Tibial artery (tissue), 4 donors: ENCODE data around the gene S1PR2.
"Not testable (repeated sequence)": the region's sequence is repeated elsewhere in the genome, so short reads cannot be mapped to it uniquely, and the experiment has no call there.

Source experiments
- DNase-seq, 2 donors: peaks; one replicate each; pipeline ENCODE4 v3.0.0-alpha.2; 2019
- H3K27ac ChIP-seq, 2 donors: fragments of 200-600 bp; sonication (generic) in 1 of 2; 1 replicate in 1 of 2; 2 replicates in 1 of 2; pipeline ENCODE4 v1.5.1; 2018 to 2019; ENCODE audit warnings: mild to moderate bottlenecking in 1 of 2
- H3K27me3 ChIP-seq, 2 donors: fragments of 200-600 bp; sonication (generic) in 1 of 2; one replicate each; pipeline versions ENCODE4 v1.5.1 to v1.6.0; 2016 to 2019
- H3K36me3 ChIP-seq, 3 donors: fragments of 200-600 bp; sonication (generic) in 2 of 3; one replicate each; pipeline ENCODE4 v1.5.1; 2016 to 2019; ENCODE audit warnings: mild to moderate bottlenecking in 2 of 3
- H3K4me1 ChIP-seq, 4 donors: fragments of 200-600 bp; sonication (generic) in 2 of 4; 1 replicate in 3 of 4; 2 replicates in 1 of 4; pipeline ENCODE4 v1.5.1; 2016 to 2019
- H3K4me3 ChIP-seq, 2 donors: fragments of 200-600 bp; sonication (generic) in 1 of 2; 1 replicate in 1 of 2; 2 replicates in 1 of 2; pipeline ENCODE4 v1.5.1; 2018 to 2019; ENCODE audit warnings: mild to moderate bottlenecking in 2 of 2
- H3K9me3 ChIP-seq, 3 donors: fragments of 200-600 bp; sonication (generic) in 1 of 3; one replicate each; pipeline ENCODE4 v1.5.1; 2016 to 2019
- intact Hi-C: fragments of 100-400 bp; cut with DNase I; formaldehyde crosslinking; loops from one replicate; pipeline ENCODE4 v1.15.0; 2023; ENCODE audit warnings: low total_unique reads
- TF ChIP-seq, protein P1 (sequence below), 2 experiments: fragments of 200-600 bp in 1 of 2; fragments of 450-650 bp in 1 of 2; IDR thresholded peaks; one replicate each; pipeline ENCODE4 v1.5.1; 2017 to 2019; ENCODE audit warnings: antibody characterized with exemption in 2 of 2, mild to moderate bottlenecking in 1 of 2, moderate library complexity in 1 of 2

Gene S1PR2

DNA sequence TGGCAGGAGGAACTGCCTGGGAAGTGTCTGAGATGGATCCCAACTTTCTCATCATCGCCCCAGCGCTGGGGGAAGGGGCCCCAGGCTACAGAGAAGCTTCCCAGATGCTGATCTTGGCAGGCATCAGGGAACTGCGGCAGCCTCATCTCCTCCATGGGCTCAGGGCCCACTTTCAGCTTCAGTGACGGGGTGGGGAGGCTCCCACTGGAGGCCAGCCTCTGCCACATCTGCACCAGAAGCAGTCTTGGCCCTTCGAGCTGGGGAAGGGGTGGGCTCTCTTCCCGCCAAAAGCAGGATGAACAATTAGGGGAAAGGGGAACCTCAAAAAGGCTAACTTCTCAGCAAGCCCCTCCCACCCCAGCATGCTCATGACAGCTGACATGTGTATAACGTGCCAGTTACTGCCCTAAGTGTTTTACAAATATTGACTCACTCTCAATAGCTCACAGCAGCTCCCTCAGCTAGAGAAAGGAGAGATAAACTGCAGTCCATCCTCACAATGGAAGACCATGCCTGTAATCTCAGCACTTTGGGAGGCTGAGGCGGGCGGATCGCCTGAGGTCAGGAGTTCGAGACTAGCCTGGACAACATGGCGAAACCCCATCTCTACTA lies 7.1 kb upstream of the S1PR2 start:
- H3K36me3 ChIP-seq = no peaks in the 10 kb centered on the region
- H3K27ac ChIP-seq = no peak overlapping the region
- H3K4me1 ChIP-seq = no peaks in the 10 kb centered on the region
- H3K9me3 ChIP-seq = no peaks in the 10 kb centered on the region
- intact Hi-C loops = no loop called here
- H3K4me3 ChIP-seq = no peak overlapping the region
- H3K27me3 ChIP-seq = no peaks in the 10 kb centered on the region
- TF ChIP-seq, protein P1, sequence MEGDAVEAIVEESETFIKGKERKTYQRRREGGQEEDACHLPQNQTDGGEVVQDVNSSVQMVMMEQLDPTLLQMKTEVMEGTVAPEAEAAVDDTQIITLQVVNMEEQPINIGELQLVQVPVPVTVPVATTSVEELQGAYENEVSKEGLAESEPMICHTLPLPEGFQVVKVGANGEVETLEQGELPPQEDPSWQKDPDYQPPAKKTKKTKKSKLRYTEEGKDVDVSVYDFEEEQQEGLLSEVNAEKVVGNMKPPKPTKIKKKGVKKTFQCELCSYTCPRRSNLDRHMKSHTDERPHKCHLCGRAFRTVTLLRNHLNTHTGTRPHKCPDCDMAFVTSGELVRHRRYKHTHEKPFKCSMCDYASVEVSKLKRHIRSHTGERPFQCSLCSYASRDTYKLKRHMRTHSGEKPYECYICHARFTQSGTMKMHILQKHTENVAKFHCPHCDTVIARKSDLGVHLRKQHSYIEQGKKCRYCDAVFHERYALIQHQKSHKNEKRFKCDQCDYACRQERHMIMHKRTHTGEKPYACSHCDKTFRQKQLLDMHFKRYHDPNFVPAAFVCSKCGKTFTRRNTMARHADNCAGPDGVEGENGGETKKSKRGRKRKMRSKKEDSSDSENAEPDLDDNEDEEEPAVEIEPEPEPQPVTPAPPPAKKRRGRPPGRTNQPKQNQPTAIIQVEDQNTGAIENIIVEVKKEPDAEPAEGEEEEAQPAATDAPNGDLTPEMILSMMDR (IDR thresholded peaks at IDR 0.05) = no peak
- DNase-seq = peak in 1 of 2 donors; percentile 38

DNA sequence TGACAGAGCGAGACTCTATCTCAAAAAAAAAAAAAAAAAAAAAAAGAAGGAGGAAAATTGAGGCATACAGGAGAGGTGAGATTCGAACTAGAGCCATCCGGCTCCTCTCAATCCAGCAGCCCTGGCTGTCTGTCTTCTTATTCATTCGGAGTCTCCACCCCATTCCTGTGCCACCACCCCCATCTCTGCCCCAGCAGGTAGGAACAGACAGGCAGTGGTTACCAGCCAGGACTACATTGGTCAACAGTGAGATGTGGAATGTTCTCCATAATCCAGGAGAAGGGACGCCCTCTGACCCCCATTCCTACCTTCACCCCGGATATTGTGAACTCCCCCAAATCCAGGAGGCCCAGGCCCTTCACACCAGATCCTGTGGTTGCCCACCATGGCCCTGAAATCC lies 6.6 kb upstream of the S1PR2 start:
- Histone ChIP-seq H3K27me3 (no peaks in the 10 kb centered on the region), H3K27ac (no peak overlapping the region), H3K36me3 (no peaks in the 10 kb centered on the region), H3K9me3 (no peaks in the 10 kb centered on the region), H3K4me1 (no peaks in the 10 kb centered on the region), H3K4me3 (no peak overlapping the region)
- TF ChIP-seq, protein P1 (IDR thresholded peaks at IDR 0.05) = no peak
- no peak for DNase-seq
- intact Hi-C loops = no loop called here

DNA sequence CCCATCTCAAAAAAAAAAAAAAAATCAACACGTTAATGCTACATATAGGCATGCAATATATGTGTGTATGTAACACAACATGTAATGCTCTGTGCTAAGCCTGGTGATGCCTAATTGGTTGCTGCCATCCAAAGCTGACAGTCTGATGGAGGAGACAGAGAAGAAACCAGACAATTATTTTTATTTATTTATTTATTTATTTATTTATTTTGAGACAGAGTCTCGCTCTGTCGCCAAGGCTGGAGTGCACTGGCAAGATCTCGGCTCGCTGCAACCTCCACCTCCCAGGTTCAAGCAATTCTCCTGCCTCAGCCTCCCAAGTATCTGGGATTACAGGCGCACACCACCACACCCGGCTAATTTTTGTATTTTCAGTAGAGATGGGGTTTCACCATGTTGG lies 4.3 kb upstream of the S1PR2 start:
- DNase-seq, intact Hi-C loops, H3K4me3 ChIP-seq, H3K36me3 ChIP-seq, H3K9me3 ChIP-seq, H3K27ac ChIP-seq, H3K27me3 ChIP-seq: not testable (repeated sequence)
- peaks cover 0 to 13% (median 9%) of the 10 kb centered on the region in 4 donors for H3K4me1 ChIP-seq

DNA sequence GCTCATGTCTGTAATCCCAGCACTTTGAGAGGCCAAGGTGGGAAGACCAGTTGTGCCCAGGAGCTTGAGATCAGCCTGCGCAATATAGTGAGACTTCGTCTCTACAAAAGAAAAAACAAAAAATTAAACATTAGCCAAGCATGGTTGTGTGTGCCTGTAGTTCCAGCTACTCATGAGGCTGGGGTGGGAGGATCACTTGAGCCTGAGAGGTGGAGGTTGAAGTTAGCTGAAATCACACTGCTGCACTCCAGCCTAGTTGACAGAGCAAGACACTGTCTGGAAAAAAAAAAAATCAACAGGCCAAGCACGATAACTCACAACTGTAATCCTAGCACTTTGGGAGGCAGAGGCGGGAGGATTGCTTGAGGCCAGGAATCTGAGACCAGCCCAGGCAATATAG lies 3.9 kb upstream of the S1PR2 start:
- Histone ChIP-seq H3K27ac (no peak overlapping the region), H3K4me3 (no peak overlapping the region), H3K36me3 (no peaks in the 10 kb centered on the region), H3K27me3 (no peaks in the 10 kb centered on the region), H3K9me3 (no peaks in the 10 kb centered on the region), H3K4me1 (peaks cover 0 to 17% (median 13%) of the 10 kb centered on the region in 4 donors)
- no peak for DNase-seq
- TF ChIP-seq, protein P1 (IDR thresholded peaks at IDR 0.05) = no peak
- intact Hi-C loops = no loop called here

DNA sequence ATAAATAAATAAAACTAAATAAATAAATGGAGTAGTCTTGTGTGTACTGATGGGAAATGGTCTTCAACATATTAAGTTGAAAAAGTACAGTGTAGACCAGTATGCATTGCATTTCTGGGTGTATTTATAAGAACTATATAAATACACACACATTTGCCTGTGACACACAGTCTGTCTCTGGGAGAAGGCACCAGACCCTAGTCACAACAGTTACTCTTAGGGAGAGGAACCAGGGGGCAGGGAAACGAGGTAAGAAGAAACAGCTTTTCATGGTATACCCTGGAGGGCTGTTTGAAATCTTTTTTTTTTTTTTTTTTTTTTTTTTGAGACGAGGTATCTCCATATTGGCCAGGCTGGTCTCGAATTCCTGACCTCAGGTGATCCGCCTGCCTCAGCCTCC lies 2.8 kb upstream of the S1PR2 start:
- no peaks in the 10 kb centered on the region for H3K27me3 ChIP-seq
- H3K4me1 ChIP-seq = peaks cover 0 to 26% (median 17%) of the 10 kb centered on the region in 4 donors
- no peaks in the 10 kb centered on the region for H3K9me3 ChIP-seq
- TF ChIP-seq, protein P1 (IDR thresholded peaks at IDR 0.05) = no peak
- intact Hi-C loops = no loop called here
- H3K36me3 ChIP-seq = no peaks in the 10 kb centered on the region
- DNase-seq = no peak
- no peak overlapping the region for H3K4me3 ChIP-seq
- no peak overlapping the region for H3K27ac ChIP-seq

DNA sequence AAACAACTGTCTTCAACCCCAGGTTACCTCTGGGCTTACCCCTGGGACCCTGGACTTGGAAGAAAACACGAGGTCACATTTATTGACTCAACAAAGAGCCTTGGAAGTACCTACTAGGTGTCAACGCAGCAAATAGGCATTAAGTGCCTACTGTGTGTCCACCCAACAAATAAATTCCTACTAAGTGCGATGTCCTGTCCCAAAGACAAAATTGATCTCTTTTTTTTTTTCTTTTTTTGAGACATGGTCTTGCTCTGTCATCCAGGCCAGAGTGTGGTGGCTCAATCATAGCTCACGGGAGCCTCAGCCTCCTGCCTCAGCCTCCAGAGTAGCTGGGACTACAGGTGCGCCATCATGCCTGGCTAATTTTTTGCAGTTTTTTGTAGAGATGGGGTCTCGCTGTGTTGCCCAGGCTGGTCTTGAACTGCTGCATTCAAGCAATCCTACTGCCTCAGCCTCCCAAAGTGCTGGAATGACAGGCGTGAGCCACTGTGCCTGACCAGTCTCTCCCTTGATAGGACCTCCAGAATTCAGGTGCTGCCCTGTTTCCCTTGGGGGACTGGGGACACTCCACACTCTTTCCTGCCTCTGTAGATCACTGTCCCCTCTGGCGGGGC lies 589 bp upstream of the S1PR2 start:
- no peak for DNase-seq
- H3K36me3 ChIP-seq = no peaks in the 10 kb centered on the region
- H3K27me3 ChIP-seq = no peaks in the 10 kb centered on the region
- peak overlapping the region; percentile 66 to 96 for H3K4me3 ChIP-seq
- TF ChIP-seq, protein P1 (IDR thresholded peaks at IDR 0.05) = no peak
- peak overlapping the region; percentile 65 to 72 for H3K27ac ChIP-seq
- H3K9me3 ChIP-seq = no peaks in the 10 kb centered on the region
- intact Hi-C loops = no loop called here
- H3K4me1 ChIP-seq = peaks cover 0 to 34% (median 17%) of the 10 kb centered on the region in 4 donors
